ENCODE results near the gene CAPN3.

CAPN3 gene

DNA sequence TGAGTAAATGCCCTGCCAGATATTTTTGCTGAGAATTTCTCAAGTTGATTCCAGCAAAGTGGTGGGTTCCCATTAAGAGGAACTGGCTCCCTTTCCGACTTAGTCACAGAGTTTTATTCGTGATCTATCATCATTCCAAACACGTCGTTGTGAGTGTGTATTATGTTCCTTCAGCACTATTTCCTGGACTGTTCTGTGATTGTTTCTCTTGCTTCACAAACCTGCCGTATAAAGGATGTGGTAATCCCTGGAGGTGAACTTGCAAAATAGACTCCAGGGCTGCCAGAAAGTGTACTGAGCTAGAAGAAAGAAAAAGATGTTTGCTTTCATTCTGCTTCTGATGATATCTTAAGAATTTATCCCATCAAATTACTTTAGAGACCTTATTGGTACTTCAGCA is 14.5 kb upstream of the CAPN3 start (continued):
- TF ChIP-seq, protein P1, sequence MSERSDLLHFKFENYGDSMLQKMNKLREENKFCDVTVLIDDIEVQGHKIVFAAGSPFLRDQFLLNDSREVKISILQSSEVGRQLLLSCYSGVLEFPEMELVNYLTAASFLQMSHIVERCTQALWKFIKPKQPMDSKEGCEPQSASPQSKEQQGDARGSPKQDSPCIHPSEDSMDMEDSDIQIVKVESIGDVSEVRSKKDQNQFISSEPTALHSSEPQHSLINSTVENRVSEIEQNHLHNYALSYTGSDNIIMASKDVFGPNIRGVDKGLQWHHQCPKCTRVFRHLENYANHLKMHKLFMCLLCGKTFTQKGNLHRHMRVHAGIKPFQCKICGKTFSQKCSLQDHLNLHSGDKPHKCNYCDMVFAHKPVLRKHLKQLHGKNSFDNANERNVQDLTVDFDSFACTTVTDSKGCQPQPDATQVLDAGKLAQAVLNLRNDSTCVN (tag by site-specific recombination; optimal IDR thresholded peaks at IDR 0.05) = no peak

GRCh38 chr15:42345504-42345903 is 13.8 kb upstream of the CAPN3 start:
- H3K9me3 ChIP-seq (ENCODE audit: control insufficient read depth, insufficient read depth, low read depth, low read length) = no peaks in the 10 kb centered on the region
- peaks cover 0 to 7% of the 10 kb centered on the region in 2 experiments; a peak in 1 of 3 replicates for H3K36me3 ChIP-seq (ENCODE audit: control insufficient read depth in 2 of 2, insufficient read depth in 1 of 2, low read length in 2 of 2)
- H3K27ac ChIP-seq (ENCODE audit: extremely low read depth, low read depth, low read length) = no peak overlapping the region
- CTCF ChIA-PET = no interaction called here
- POLR2A ChIA-PET = no interaction called here
- TF ChIP-seq, protein P2, sequence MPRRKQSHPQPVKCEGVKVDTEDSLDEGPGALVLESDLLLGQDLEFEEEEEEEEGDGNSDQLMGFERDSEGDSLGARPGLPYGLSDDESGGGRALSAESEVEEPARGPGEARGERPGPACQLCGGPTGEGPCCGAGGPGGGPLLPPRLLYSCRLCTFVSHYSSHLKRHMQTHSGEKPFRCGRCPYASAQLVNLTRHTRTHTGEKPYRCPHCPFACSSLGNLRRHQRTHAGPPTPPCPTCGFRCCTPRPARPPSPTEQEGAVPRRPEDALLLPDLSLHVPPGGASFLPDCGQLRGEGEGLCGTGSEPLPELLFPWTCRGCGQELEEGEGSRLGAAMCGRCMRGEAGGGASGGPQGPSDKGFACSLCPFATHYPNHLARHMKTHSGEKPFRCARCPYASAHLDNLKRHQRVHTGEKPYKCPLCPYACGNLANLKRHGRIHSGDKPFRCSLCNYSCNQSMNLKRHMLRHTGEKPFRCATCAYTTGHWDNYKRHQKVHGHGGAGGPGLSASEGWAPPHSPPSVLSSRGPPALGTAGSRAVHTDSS (tag by site-specific recombination; IDR thresholded peaks at IDR 0.05) = no peak
- TF ChIP-seq ZNF747 (tag by site-specific recombination; IDR thresholded peaks at IDR 0.05) = no peak
- TF ChIP-seq KLF9 (tag by site-specific recombination; IDR thresholded peaks at IDR 0.05; ENCODE audit: low read depth) = no peak
- TF ChIP-seq ZNF514 (tag by site-specific recombination; IDR thresholded peaks at IDR 0.05) = no peak
- TF ChIP-seq, protein P3, sequence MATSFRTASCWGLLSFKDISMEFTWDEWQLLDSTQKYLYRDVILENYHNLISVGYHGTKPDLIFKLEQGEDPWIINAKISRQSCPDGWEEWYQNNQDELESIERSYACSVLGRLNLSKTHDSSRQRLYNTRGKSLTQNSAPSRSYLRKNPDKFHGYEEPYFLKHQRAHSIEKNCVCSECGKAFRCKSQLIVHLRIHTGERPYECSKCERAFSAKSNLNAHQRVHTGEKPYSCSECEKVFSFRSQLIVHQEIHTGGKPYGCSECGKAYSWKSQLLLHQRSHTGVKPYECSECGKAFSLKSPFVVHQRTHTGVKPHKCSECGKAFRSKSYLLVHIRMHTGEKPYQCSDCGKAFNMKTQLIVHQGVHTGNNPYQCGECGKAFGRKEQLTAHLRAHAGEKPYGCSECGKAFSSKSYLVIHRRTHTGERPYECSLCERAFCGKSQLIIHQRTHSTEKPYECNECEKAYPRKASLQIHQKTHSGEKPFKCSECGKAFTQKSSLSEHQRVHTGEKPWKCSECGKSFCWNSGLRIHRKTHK (tag by site-specific recombination; IDR thresholded peaks at IDR 0.05) = no peak
- no peak for TF ChIP-seq ZNF155 (tag by site-specific recombination; IDR thresholded peaks at IDR 0.05)
- no peak for TF ChIP-seq ZNF2 (tag by site-specific recombination; IDR thresholded peaks at IDR 0.05)
- TF ChIP-seq KLF7 (tag by site-specific recombination; IDR thresholded peaks at IDR 0.05; ENCODE audit: borderline replicate concordance) = no peak
- TF ChIP-seq, protein P4, sequence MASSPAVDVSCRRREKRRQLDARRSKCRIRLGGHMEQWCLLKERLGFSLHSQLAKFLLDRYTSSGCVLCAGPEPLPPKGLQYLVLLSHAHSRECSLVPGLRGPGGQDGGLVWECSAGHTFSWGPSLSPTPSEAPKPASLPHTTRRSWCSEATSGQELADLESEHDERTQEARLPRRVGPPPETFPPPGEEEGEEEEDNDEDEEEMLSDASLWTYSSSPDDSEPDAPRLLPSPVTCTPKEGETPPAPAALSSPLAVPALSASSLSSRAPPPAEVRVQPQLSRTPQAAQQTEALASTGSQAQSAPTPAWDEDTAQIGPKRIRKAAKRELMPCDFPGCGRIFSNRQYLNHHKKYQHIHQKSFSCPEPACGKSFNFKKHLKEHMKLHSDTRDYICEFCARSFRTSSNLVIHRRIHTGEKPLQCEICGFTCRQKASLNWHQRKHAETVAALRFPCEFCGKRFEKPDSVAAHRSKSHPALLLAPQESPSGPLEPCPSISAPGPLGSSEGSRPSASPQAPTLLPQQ (tag by site-specific recombination; IDR thresholded peaks at IDR 0.05) = no peak
- no peak for TF ChIP-seq ZNF518A (tag by site-specific recombination; conservative IDR thresholded peaks at IDR 0.05; ENCODE audit: low read depth)
- no peak for TF ChIP-seq ATF2 (tag by site-specific recombination; IDR thresholded peaks at IDR 0.05; ENCODE audit: low read depth)
- no peak for TF ChIP-seq ZNF785 (tag by site-specific recombination; IDR thresholded peaks at IDR 0.05)
- TF ChIP-seq SP2 (tag by site-specific recombination; IDR thresholded peaks at IDR 0.05) = no peak
- TF ChIP-seq ZFP41 (tag by site-specific recombination; IDR thresholded peaks at IDR 0.05; ENCODE audit: borderline replicate concordance) = no peak
- no peak for TF ChIP-seq ZNF549 (tag by site-specific recombination; IDR thresholded peaks at IDR 0.05)
- H3K4me3 ChIP-seq (ENCODE audit: low read depth, low read length) = no peak overlapping the region
- H3K4me1 ChIP-seq (ENCODE audit: control insufficient read depth, insufficient read depth, low read length) = no peaks in the 10 kb centered on the region

All from HEK293 (cell line).